Tibial nerve (tissue), 4 donors: Measurements from ENCODE around the gene DYRK1B. TPM values are rescaled to one million over a fixed set of nuclear protein-coding genes. Genes with fewer than 3 reads are reported as not detected.

Source experiments
- DNase-seq, 2 donors: peaks; one replicate each; pipeline ENCODE4 v3.0.0-alpha.2; 2019; ENCODE audit warnings: low spot score in 2 of 2
- H3K27ac ChIP-seq, 4 donors: fragments of 200-600 bp; sonication (generic) in 3 of 4; one replicate each; pipeline ENCODE4 v1.5.1; 2017 to 2019; ENCODE audit warnings: mild to moderate bottlenecking in 1 of 4
- H3K27me3 ChIP-seq, 2 donors: fragments of 200-600 bp; sonication (generic) in 1 of 2; one replicate each; pipeline versions ENCODE4 v1.5.1 to v1.6.0; 2017 to 2019
- H3K36me3 ChIP-seq, 3 donors: fragments of 200-600 bp; sonication (generic); one replicate each; pipeline ENCODE4 v1.5.1; 2018 to 2019
- H3K4me1 ChIP-seq, 4 donors: fragments of 200-600 bp; sonication (generic) in 3 of 4; one replicate each; pipeline ENCODE4 v1.5.1; 2017 to 2019
- H3K4me3 ChIP-seq, 4 donors: fragments of 200-600 bp; sonication (generic) in 3 of 4; one replicate each; pipeline ENCODE4 v1.5.1; 2017 to 2019; ENCODE audit warnings: mild to moderate bottlenecking in 1 of 4, moderate library complexity in 1 of 4
- H3K9me3 ChIP-seq, 4 donors: fragments of 200-600 bp; sonication (generic) in 3 of 4; one replicate each; pipeline ENCODE4 v1.5.1; 2017 to 2019
- EP300 ChIP-seq, 2 donors: sonication (generic); formaldehyde crosslinking; IDR thresholded peaks; one replicate each; pipeline ENCODE4 v1.6.1; 2017; ENCODE audit warnings: antibody characterized with exemption in 2 of 2, mild to moderate bottlenecking in 1 of 2
- POLR2A ChIP-seq, 2 donors: fragments of 450-650 bp; IDR thresholded peaks; one replicate each; pipeline ENCODE4 v1.6.1; 2017; ENCODE audit warnings: antibody characterized with exemption in 2 of 2, mild to moderate bottlenecking in 2 of 2, moderate library complexity in 2 of 2
- WGBS, 2 donors: methylation state at CpG; one replicate each; pipeline ENCODE4 v1.1.5; 2018; 5-methylcytosine and 5-hydroxymethylcytosine counted together
- total RNA-seq, 4 donors: library from RNA; depleted of rRNA; stranded (reverse); fragments of >200 nt; gene quantifications; one replicate each; pipeline ENCODE4 v1.1.0, GENCODE V29; 2016
- TF ChIP-seq, protein P1 (sequence below), 5 experiments: fragments of 200-600 bp in 3 of 5; fragments of 450-650 bp in 2 of 5; sonication (generic) in 3 of 5; IDR thresholded peaks; one replicate each; pipeline ENCODE4 v1.5.1; 2016 to 2019; ENCODE audit warnings: antibody characterized with exemption in 5 of 5, mild to moderate bottlenecking in 3 of 5, moderate library complexity in 2 of 5

Gene DYRK1B
- total RNA-seq, 4 donors from 2014 or later, result 12.6 to 15.9 (median 13.1) TPM

GRCh38 chr19:39843919-39844793, 10.2 kb upstream of the DYRK1B start:
- 54 to 55% methylated on average over 4 of the region's 4 CpGs for WGBS, 2 donors
- H3K4me3 ChIP-seq, result no peak overlapping the region
- no peaks in the 10 kb centered on the region for H3K27me3 ChIP-seq
- TF ChIP-seq POLR2A (IDR thresholded peaks at IDR 0.05) (no peak), EP300 (IDR thresholded peaks at IDR 0.05) (no peak)
- TF ChIP-seq, protein P1, sequence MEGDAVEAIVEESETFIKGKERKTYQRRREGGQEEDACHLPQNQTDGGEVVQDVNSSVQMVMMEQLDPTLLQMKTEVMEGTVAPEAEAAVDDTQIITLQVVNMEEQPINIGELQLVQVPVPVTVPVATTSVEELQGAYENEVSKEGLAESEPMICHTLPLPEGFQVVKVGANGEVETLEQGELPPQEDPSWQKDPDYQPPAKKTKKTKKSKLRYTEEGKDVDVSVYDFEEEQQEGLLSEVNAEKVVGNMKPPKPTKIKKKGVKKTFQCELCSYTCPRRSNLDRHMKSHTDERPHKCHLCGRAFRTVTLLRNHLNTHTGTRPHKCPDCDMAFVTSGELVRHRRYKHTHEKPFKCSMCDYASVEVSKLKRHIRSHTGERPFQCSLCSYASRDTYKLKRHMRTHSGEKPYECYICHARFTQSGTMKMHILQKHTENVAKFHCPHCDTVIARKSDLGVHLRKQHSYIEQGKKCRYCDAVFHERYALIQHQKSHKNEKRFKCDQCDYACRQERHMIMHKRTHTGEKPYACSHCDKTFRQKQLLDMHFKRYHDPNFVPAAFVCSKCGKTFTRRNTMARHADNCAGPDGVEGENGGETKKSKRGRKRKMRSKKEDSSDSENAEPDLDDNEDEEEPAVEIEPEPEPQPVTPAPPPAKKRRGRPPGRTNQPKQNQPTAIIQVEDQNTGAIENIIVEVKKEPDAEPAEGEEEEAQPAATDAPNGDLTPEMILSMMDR (IDR thresholded peaks at IDR 0.05), result peak; percentile 40 to 53 (median 49)
- peaks cover 0 to 15% (median 8%) of the 10 kb centered on the region in 3 donors for H3K36me3 ChIP-seq
- no peaks in the 10 kb centered on the region for H3K9me3 ChIP-seq
- H3K4me1 ChIP-seq, result peaks cover 0 to 52% (median 23%) of the 10 kb centered on the region in 4 donors
- peak in 1 of 2 donors; percentile 71 for DNase-seq
- peak overlapping the region in 1 of 4 donors; percentile 25 for H3K27ac ChIP-seq

DNA sequence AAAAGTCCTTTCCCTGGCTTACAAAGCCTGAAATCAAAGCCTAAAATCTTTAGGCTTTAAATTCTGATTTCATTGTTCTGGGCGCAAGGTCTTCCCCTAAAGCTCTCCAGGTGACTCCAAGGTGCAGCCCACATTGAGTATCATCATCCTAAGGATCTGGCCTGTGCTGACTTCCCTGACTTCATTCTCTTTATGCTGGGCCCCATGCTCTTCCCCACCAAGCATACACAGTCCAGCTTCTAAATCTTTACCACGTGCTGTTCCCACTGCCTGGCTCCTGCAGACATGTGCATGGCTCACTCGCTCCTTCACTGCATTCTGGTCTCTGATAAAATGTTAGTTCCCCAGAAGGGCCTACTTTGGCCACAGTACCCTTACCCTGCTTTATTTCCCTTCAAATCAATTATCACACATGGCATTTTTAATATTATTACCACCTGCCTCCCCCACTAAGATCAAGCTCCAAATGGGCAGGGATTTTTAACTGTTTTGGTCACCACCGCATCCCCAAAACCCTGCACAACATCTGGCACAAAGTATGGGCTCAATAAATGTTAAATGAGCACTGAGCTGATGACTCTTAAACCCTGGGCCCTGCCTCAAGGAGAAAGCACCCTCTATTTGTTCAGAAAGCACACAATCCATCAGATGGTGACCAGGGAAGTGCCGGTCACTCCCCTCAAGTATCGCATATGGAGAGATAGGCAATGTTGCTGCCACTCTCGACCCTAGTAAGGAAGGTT, 8.9 kb upstream of the DYRK1B start:
- DNase-seq, result no peak
- H3K4me1 ChIP-seq, result peaks cover 0 to 52% (median 23%) of the 10 kb centered on the region in 4 donors
- WGBS, 2 donors, result 84 to 86% methylated on average over 7 of the region's 7 CpGs
- no peaks in the 10 kb centered on the region for H3K9me3 ChIP-seq
- H3K27me3 ChIP-seq, result no peaks in the 10 kb centered on the region
- no peak overlapping the region for H3K4me3 ChIP-seq
- H3K27ac ChIP-seq, result peak overlapping the region in 1 of 4 donors; percentile 42
- peaks cover 2 to 28% (median 8%) of the 10 kb centered on the region in 3 donors for H3K36me3 ChIP-seq
- TF ChIP-seq EP300 (IDR thresholded peaks at IDR 0.05) (no peak), POLR2A (IDR thresholded peaks at IDR 0.05) (no peak)
- TF ChIP-seq, protein P1 (IDR thresholded peaks at IDR 0.05), result no peak

- Histone ChIP-seq H3K27me3 (no peaks in the 10 kb centered on the region), H3K4me1 (peaks cover 0 to 43% (median 19%) of the 10 kb centered on the region in 4 donors), H3K9me3 (no peaks in the 10 kb centered on the region), H3K27ac (no peak overlapping the region), H3K4me3 (no peak overlapping the region), H3K36me3 (peaks cover 8 to 46% (median 8%) of the 10 kb centered on the region in 3 donors)
- 93 to 95% methylated on average over 4 of the region's 4 CpGs for WGBS, 2 donors
- TF ChIP-seq, protein P1 (IDR thresholded peaks at IDR 0.05), result no peak
- TF ChIP-seq POLR2A (IDR thresholded peaks at IDR 0.05), result no peak
- TF ChIP-seq EP300 (IDR thresholded peaks at IDR 0.05), result no peak
- no peak for DNase-seq
These were observed 7.1 kb upstream of the DYRK1B start for GRCh38 chr19:39841041-39841440.

DNA sequence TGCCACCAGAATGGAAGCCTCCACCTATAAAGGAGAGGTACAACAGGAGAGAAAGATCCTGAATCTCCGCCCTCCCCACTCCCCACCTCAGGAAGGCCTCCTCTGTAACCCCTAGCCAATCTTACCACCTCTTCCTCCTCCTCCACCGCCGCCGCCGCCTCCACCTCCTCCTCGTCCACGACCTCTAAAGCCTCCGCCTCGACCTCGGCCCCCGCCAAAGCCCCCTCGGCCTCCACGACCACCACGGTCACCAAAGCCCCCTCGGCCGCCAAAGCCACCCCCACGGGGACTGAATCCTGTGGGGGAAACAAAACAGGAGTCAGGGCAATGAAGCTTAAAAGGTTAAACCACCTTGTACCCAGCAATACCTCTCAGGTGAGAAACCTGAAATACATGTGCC, 6.5 kb upstream of the DYRK1B start:
- no peak overlapping the region for H3K4me3 ChIP-seq
- peaks cover 0 to 40% (median 18%) of the 10 kb centered on the region in 4 donors for H3K4me1 ChIP-seq
- no peak overlapping the region for H3K27ac ChIP-seq
- H3K9me3 ChIP-seq, result no peaks in the 10 kb centered on the region
- peaks cover 8 to 52% (median 8%) of the 10 kb centered on the region in 3 donors for H3K36me3 ChIP-seq
- TF ChIP-seq POLR2A (IDR thresholded peaks at IDR 0.05) (no peak), EP300 (IDR thresholded peaks at IDR 0.05) (no peak)
- TF ChIP-seq, protein P1 (IDR thresholded peaks at IDR 0.05), result no peak
- DNase-seq, result no peak
- 89 to 91% methylated on average over 17 of the region's 17 CpGs for WGBS, 2 donors
- no peaks in the 10 kb centered on the region for H3K27me3 ChIP-seq
